Neural cell (in vitro differentiated cells): Measurements from ENCODE around the gene TFEB.

Experiments
- POLR2AphosphoS5 ChIP-seq: IDR thresholded peaks from 2 replicates; pipeline ENCODE4 v1.6.1; 2012
- SMC3 ChIP-seq: fragments of 450-650 bp; conservative IDR thresholded peaks from 2 replicates; pipeline ENCODE4 v1.6.1; 2014; ENCODE audit warnings: antibody characterized with exemption, mild to moderate bottlenecking, moderate library complexity; ENCODE audit not compliant: poor library complexity

GRCh38 chr6:41682056-41682477 is 53.3 kb downstream of the TFEB start:
- TF ChIP-seq SMC3 (peak; percentile 91), POLR2AphosphoS5 (no peak)
